DOHH2 (cell line): ENCODE data around the gene SMAD3.

Experiments
- CTCF ChIP-seq: fragments of 200-600 bp; sonication (generic); IDR thresholded peaks from one replicate; pipeline ENCODE4 v1.5.1; 2014; ENCODE audit warnings: antibody characterized with exemption, mild to moderate bottlenecking, low read depth, low read length; ENCODE audit not compliant: poor library complexity, severe bottlenecking
- EZH2phosphoT487 ChIP-seq: fragments of 200-600 bp; sonication (generic); IDR thresholded peaks from 2 replicates; pipeline ENCODE4 v1.6.1; 2017; ENCODE audit warnings: borderline replicate concordance, mild to moderate bottlenecking, antibody characterized with exemption, low read length, moderate library complexity, mixed read lengths

GRCh38 chr15:67093504-67093862 is 28.1 kb downstream of the SMAD3 start:
- no peak for TF ChIP-seq CTCF
- no peak for TF ChIP-seq EZH2phosphoT487
